GM23338 (cell line): ENCODE measurements around the gene CLDN11.

Experiments
- CTCF ChIP-seq, 2 experiments: fragments of 200-600 bp in 1 of 2; sonication (generic) in 1 of 2; conservative IDR thresholded peaks; 2 replicates each; pipeline versions ENCODE4 v1.5.1 to v1.6.1; 2016 to 2017; ENCODE audit warnings: antibody characterized with exemption in 2 of 2, low read depth in 2 of 2, mild to moderate bottlenecking in 2 of 2, moderate library complexity in 1 of 2
- EZH2phosphoT487 ChIP-seq: fragments of 200-600 bp; sonication (generic); IDR thresholded peaks from one replicate; pipeline ENCODE4 v1.8.1; 2018; ENCODE audit warnings: antibody characterized with exemption; ENCODE audit not compliant: unreplicated experiment

- TF ChIP-seq CTCF (conservative IDR thresholded peaks at IDR 0.05; ENCODE audit: low read depth in 2 of 2): no peak
- TF ChIP-seq EZH2phosphoT487: no peak
These were observed 4.4 kb downstream of the CLDN11 start for GRCh38 chr3:170423001-170423615.
